GM12878 (cell line): ENCODE results near the gene SLITRK3. TPM values are rescaled to one million over a fixed set of nuclear protein-coding genes. Genes with fewer than 3 reads are reported as not detected.
"Not testable (repeated sequence)": the region's sequence is repeated elsewhere in the genome, so short reads cannot be mapped to it uniquely, and the experiment has no call there.

Experiments
- ATAC-seq: fragments of 200-7000 bp; cut with Tn5 transposase; 3 replicates; pipeline ENCODE4 v1.9.1; 2020; ENCODE audit warnings: mild to moderate bottlenecking, moderate library complexity
- BruUV-seq: library from RNA; stranded (reverse); fragments of 400-500 nt; replicated peaks from 2 replicates; lab custom pipeline; 2021; lab: Mats Ljungman, UMichigan
- CTCF ChIA-PET: fragments of 300-600 bp; sonication (Branson Sonifier 250); formaldehyde crosslinking; extraction: SDS; loops from one replicate; lab custom pipeline; 2021; ENCODE audit warnings: inconsistent platforms; lab: Yijun Ruan, JAX
- POLR2A ChIA-PET: fragments of 350-600 bp; formaldehyde crosslinking; extraction: SDS; loops from one replicate; lab custom pipeline; 2021; ENCODE audit warnings: inconsistent platforms; lab: Charles Lee
- RAD21 ChIA-PET: fragments of 300-600 bp; sonication (Branson Sonifier 250); formaldehyde crosslinking; loops from one replicate; lab custom pipeline; 2023; ENCODE audit warnings: antibody characterized with exemption; ENCODE audit not compliant: unreplicated experiment; lab: Charles Lee
- SMC1A ChIA-PET: fragments of 300-600 bp; sonication (Branson Sonifier 250); formaldehyde crosslinking; loops from one replicate; lab custom pipeline; 2023; ENCODE audit not compliant: unreplicated experiment, uncharacterized antibody; lab: Charles Lee
- DNase-seq: peaks from one replicate; pipeline ENCODE4 v3.0.0-alpha.2; 2011; ENCODE audit warnings: low read depth, low spot score
- FAIRE-seq: peaks from 3 replicates; lab custom pipeline; 2011; peaks lifted over from hg19 to GRCh38; lab: Jason Lieb, UNC
- H2AFZ ChIP-seq: 2 replicates; pipeline ENCODE4 v1.6.0; 2011; ENCODE audit warnings: low read depth, low read length, control low read depth; ENCODE audit not compliant: control insufficient read depth
- H3K27ac ChIP-seq: 2 replicates; pipeline ENCODE4 v1.5.1; 2011; ENCODE audit warnings: control low read depth; ENCODE audit not compliant: control insufficient read depth, insufficient read depth
- H3K27me3 ChIP-seq, 2 experiments: replicated peaks in 1 of 2; 2 replicates each; pipeline versions ENCODE4 v1.6.0 to v1.6.1; 2011; ENCODE audit warnings: low read length in 1 of 2; ENCODE audit not compliant: control insufficient read depth in 2 of 2, insufficient read depth in 2 of 2
- H3K36me3 ChIP-seq, 2 experiments: 2 replicates each; pipeline ENCODE4 v1.5.1; 2011; ENCODE audit warnings: low read length in 1 of 2; ENCODE audit not compliant: control insufficient read depth in 2 of 2, insufficient read depth in 2 of 2
- H3K4me1 ChIP-seq: 2 replicates; pipeline ENCODE4 v1.6.1; 2011; ENCODE audit warnings: mild to moderate bottlenecking, low read length, moderate library complexity, mixed read lengths; ENCODE audit not compliant: control insufficient read depth, insufficient read depth
- H3K4me2 ChIP-seq: 2 replicates; pipeline ENCODE4 v1.6.0; 2011; ENCODE audit warnings: control low read depth; ENCODE audit not compliant: control insufficient read depth, insufficient read depth
- H3K4me3 ChIP-seq: fragments of 200-600 bp; sonication (generic); 2 replicates; pipeline ENCODE4 v1.5.1; 2016
- H3K79me2 ChIP-seq: 2 replicates; pipeline ENCODE4 v1.6.0; 2011; ENCODE audit warnings: low read length; ENCODE audit not compliant: control insufficient read depth, insufficient read depth
- H3K9ac ChIP-seq: 2 replicates; pipeline ENCODE4 v1.8.0; 2011; ENCODE audit warnings: low read length, control low read depth, mixed read lengths; ENCODE audit not compliant: control insufficient read depth, insufficient read depth
- H3K9me3 ChIP-seq: replicated peaks from 3 replicates; pipeline ENCODE4 v1.5.1; 2011; ENCODE audit warnings: mild to moderate bottlenecking, low read length; ENCODE audit not compliant: control insufficient read depth, insufficient read depth
- H4K20me1 ChIP-seq: 2 replicates; pipeline ENCODE4 v1.6.0; 2011; ENCODE audit not compliant: control insufficient read depth, insufficient read depth
- HCFC1 ChIP-seq: fragments of 150-350 bp; IDR thresholded peaks from 2 replicates; pipeline ENCODE4 v1.6.1; 2014; ENCODE audit warnings: low read length
- NFIC ChIP-seq: IDR thresholded peaks from 2 replicates; pipeline ENCODE4 v1.6.1; 2012; ENCODE audit warnings: low read depth, mild to moderate bottlenecking, inconsistent platforms, low read length, moderate library complexity
- WGBS: methylation state at CpG from one replicate; pipeline ENCODE4 v1.1.6; 2016; ENCODE audit warnings: low lambda C conversion rate; ENCODE audit not compliant: insufficient replicate concordance, insufficient coverage; ENCODE audit errors: missing lambda C conversion rate; 5-methylcytosine and 5-hydroxymethylcytosine counted together
- in situ Hi-C: fragments of 300-500 bp; cut with MboI; formaldehyde crosslinking; loops from 9 replicates; pipeline ENCODE4 v1.14.3; 2018; ENCODE audit warnings: mixed read lengths
- intact Hi-C: fragments of 100-400 bp; cut with micrococcal nuclease; formaldehyde crosslinking; loops from one replicate; pipeline ENCODE4 v1.14.2; 2022; ENCODE audit not compliant: unreplicated experiment
- polyA plus RNA-seq, 11 experiments: library from polyadenylated mRNA; depleted of rRNA in 4 of 11; unstranded in 6 of 11; stranded (reverse) in 5 of 11; fragments of >200 nt; fragmentation: Nextera tagmentation in 4 of 11; fragmentation: Illumina TruSeq in 1 of 11; extraction: Ambion mirVana in 4 of 11; extraction: Trizol in 1 of 11; gene quantifications; 1 replicate in 1 of 11; 2 replicates in 10 of 11; pipeline versions ENCODE4 v1.2.1 to v1.2.3, GENCODE V29; 2011 to 2016; ENCODE audit warnings: inconsistent platforms in 2 of 11, missing spikeins in 2 of 11, low read depth in 1 of 11
- total RNA-seq, 4 experiments: library from RNA; depleted of rRNA in 3 of 4; stranded (reverse); fragments of >200 nt in 3 of 4; fragmentation: Illumina TruSeq in 1 of 4; extraction: Trizol in 1 of 4; gene quantifications; 2 replicates each; pipeline versions ENCODE4 v1.2.1 to v1.2.3, GENCODE V29; 2013 to 2021

SLITRK3 gene
- total and polyA plus RNA-seq, 10 of the 15 experiments (the other 5 are each of a cell fraction or from before 2014, with no cell fraction given): 0.03 TPM; not detected in 9

GRCh38 chr3:165144271-165144670 lies 51.9 kb downstream of the SLITRK3 start:
- POLR2A ChIA-PET: no interaction called here
- ATAC-seq: no peak
- no peak for DNase-seq

GRCh38 chr3:165139918-165140317 lies 56.3 kb downstream of the SLITRK3 start:
- H3K9me3 ChIP-seq, ATAC-seq, CTCF ChIA-PET, H3K27me3 ChIP-seq, H3K27ac ChIP-seq, FAIRE-seq, intact Hi-C loops, SMC1A ChIA-PET, H3K4me1 ChIP-seq, RAD21 ChIA-PET, H3K9ac ChIP-seq, H3K4me2 ChIP-seq, POLR2A ChIA-PET, H2AFZ ChIP-seq, DNase-seq, H3K4me3 ChIP-seq, in situ Hi-C loops, BruUV-seq, H3K79me2 ChIP-seq, H4K20me1 ChIP-seq, H3K36me3 ChIP-seq: not testable (repeated sequence)
- 3% methylated on average over 7 of the region's 7 CpGs for WGBS

More at GRCh38 chr3:165144271-165144670, 51.9 kb downstream of the SLITRK3 start:
- Histone ChIP-seq H3K9ac (no peak overlapping the region), H3K4me2 (no peak overlapping the region), H3K4me3 (no peak overlapping the region), H4K20me1 (no peaks in the 10 kb centered on the region), H3K9me3 (no peaks in the 10 kb centered on the region), H3K27me3 (no peaks in the 10 kb centered on the region), H3K79me2 (no peaks in the 10 kb centered on the region), H3K4me1 (no peaks in the 10 kb centered on the region), H2AFZ (no peak overlapping the region), H3K27ac (no peak overlapping the region), H3K36me3 (no peaks in the 10 kb centered on the region)
- ChIA-PET SMC1A (no interaction called here), RAD21 (no interaction called here), CTCF (no interaction called here)
- in situ Hi-C loops (no loop called here), intact Hi-C loops (no loop called here)
- BruUV-seq: no TSS peak
- 0% methylated on average over 1 of the region's 1 CpG for WGBS
- TF ChIP-seq NFIC (no peak), HCFC1 (no peak)
- FAIRE-seq: no peak

Other genes with a start within 250 kb of the SLITRK3 start
- not detected in 2 replicates for gene SI, start 117.9 kb downstream of the SLITRK3 start, total RNA-seq (2014; rRNA removed)
- not detected in 2 replicates for gene SI, start 117.9 kb downstream of the SLITRK3 start, total RNA-seq (2014; rRNA removed; fragmentation: Illumina TruSeq; extraction: Trizol)
- not detected in 2 replicates for gene SI, start 117.9 kb downstream of the SLITRK3 start, total RNA-seq (2021)
- not detected in 2 replicates for gene SI, start 117.9 kb downstream of the SLITRK3 start, polyA plus RNA-seq (2011; rRNA removed)
- 0.01 TPM in 1 of 2 replicates, not detected in the other for gene SI, start 117.9 kb downstream of the SLITRK3 start, polyA plus RNA-seq (2014; fragmentation: Illumina TruSeq; extraction: Trizol)
- gene SI, start 117.9 kb downstream of the SLITRK3 start, polyA plus RNA-seq (2014; fragmentation: Nextera tagmentation; extraction: Ambion mirVana): not detected
- gene SI, start 117.9 kb downstream of the SLITRK3 start, polyA plus RNA-seq (2014; rRNA removed): not detected in 2 replicates
- not detected for gene SI, start 117.9 kb downstream of the SLITRK3 start, polyA plus RNA-seq (2016; fragmentation: Nextera tagmentation; extraction: Ambion mirVana)